Kidney (tissue), 14 donors: ENCODE results near the gene KLHDC8A. TPM values are rescaled to one million over a fixed set of nuclear protein-coding genes. Genes with fewer than 3 reads are reported as not detected.

Experiments
- DNase-seq, 5 donors: peaks; one replicate each; pipeline ENCODE4 v3.0.0-alpha.2; 2013 to 2020
- FAIRE-seq: peaks from 2 replicates; lab custom pipeline; 2012; peaks lifted over from hg19 to GRCh38; lab: Jason Lieb, UNC
- H3K27ac ChIP-seq, 2 donors: one replicate each; pipeline ENCODE4 v1.7.0; 2013; ENCODE audit warnings: low read depth in 2 of 2, low read length in 2 of 2, inconsistent platforms in 1 of 2
- H3K27me3 ChIP-seq: one replicate; pipeline ENCODE4 v1.7.1; 2013; ENCODE audit warnings: low read length, inconsistent platforms; ENCODE audit not compliant: control insufficient read depth, insufficient read depth
- H3K36me3 ChIP-seq, 3 donors: one replicate each; pipeline versions ENCODE4 v1.7.0 to v1.7.1; 2013; ENCODE audit warnings: low read length in 3 of 3, control low read depth in 1 of 3, inconsistent platforms in 1 of 3; ENCODE audit not compliant: insufficient read depth in 3 of 3, control insufficient read depth in 2 of 3
- H3K4me1 ChIP-seq, 3 donors: one replicate each; pipeline versions ENCODE4 v1.7.0 to v1.7.1; 2013; ENCODE audit warnings: low read length in 3 of 3, inconsistent platforms in 1 of 3, low read depth in 1 of 3; ENCODE audit not compliant: control insufficient read depth in 2 of 3, insufficient read depth in 2 of 3
- H3K4me3 ChIP-seq, 3 donors: one replicate each; pipeline versions ENCODE4 v1.7.0 to v1.8.1; 2013; ENCODE audit warnings: low read length in 3 of 3, control low read depth in 1 of 3, inconsistent platforms in 1 of 3
- H3K9ac ChIP-seq, 3 donors: one replicate each; pipeline versions ENCODE4 v1.7.0 to v1.7.1; 2013; ENCODE audit warnings: low read length in 3 of 3, control low read depth in 1 of 3, inconsistent platforms in 1 of 3
- H3K9me3 ChIP-seq, 3 donors: one replicate each; pipeline versions ENCODE4 v1.7.0 to v1.7.1; 2013; ENCODE audit warnings: low read length in 3 of 3, control low read depth in 1 of 3, inconsistent platforms in 1 of 3; ENCODE audit not compliant: control insufficient read depth in 2 of 3, insufficient read depth in 1 of 3
- intact Hi-C: fragments of 100-400 bp; cut with DNase I; formaldehyde crosslinking; loops from one replicate; pipeline ENCODE4 v1.11.1; 2022
- polyA plus RNA-seq: library from polyadenylated mRNA; stranded (reverse); fragments of 350-450 nt; fragmentation: Illumina TruSeq; extraction: RNeasy Lipid Tissue Mini Kit (QIAGEN cat#74804); gene quantifications from one replicate; pipeline ENCODE4 v1.2.3, GENCODE V29; 2014; ENCODE audit warnings: low read depth, low replicate concordance; ENCODE audit not compliant: insufficient read depth
- total RNA-seq: library from RNA; stranded (reverse); fragmentation: NEBNext Ultra II Directional; extraction: Animal tissue kit (Norgen Biotek cat#: 25700); gene quantifications from one replicate; pipeline ENCODE4 v1.2.1, GENCODE V29; 2021
- TF ChIP-seq, protein P1 (sequence below): IDR thresholded peaks from 3 replicates; pipeline ENCODE4 v1.5.1; 2012; ENCODE audit warnings: mild to moderate bottlenecking, moderate library complexity, borderline replicate concordance; ENCODE audit not compliant: insufficient read depth; ENCODE audit errors: extremely low read depth
- donor health status: control.
- donor health status: control.
- donor health status: control.
- donor health status: control.
- donor health status: control.
- donor health status: DM: yes; HTN: yes; CAD: no.
- donor health status: Normal renal cell carcinoma (clear cell type).

Gene KLHDC8A
- total and polyA plus RNA-seq, 2 donors from 2014 or later = not detected

DNA sequence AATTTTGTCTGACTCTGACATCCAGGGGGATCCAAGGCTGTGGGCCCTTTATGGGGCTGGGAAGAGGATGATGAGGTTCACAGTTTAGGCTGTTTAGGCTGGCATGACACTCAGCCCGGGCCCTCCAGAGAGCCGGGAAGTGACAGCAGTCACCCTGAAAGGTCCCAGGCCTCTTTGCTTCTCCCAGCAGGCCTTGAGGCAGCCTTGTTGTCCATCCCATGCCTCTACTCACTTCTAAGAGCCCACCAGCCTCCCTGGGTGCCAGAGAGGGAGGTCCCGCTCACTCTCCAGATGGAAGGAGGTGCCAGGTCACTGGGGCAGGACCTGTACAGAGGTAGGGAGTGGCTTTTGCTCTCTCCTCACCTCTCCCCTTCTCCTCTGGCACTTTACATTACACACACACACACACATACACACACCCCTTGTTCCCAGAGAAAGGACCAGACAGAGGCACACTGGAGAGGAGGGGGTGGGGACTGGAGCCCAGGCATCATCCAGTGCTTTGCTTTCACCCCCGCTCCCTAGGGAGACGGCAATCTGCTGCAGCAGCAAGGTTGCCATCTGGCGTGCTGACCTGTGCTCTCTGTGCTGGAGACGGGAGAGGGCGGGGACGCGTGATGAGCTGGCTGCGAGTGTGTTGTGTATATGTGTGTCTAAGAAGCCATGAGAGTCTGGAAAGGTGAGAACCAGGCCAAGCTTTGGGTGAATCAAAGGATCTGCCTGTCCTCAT lies 4.6 kb downstream of the KLHDC8A start:
- DNase-seq (peak in 1 of 5 donors; percentile 74), FAIRE-seq (no peak)
- no peak overlapping the region for H3K4me3 ChIP-seq
- H3K4me1 ChIP-seq = peaks cover 0 to 2% (median 0%) of the 10 kb centered on the region in 3 donors
- H3K9ac ChIP-seq = no peak overlapping the region
- H3K27ac ChIP-seq = no peak overlapping the region
- intact Hi-C loops = no loop called here
- H3K36me3 ChIP-seq = no peaks in the 10 kb centered on the region
- H3K27me3 ChIP-seq = no peaks in the 10 kb centered on the region
- TF ChIP-seq, protein P1, sequence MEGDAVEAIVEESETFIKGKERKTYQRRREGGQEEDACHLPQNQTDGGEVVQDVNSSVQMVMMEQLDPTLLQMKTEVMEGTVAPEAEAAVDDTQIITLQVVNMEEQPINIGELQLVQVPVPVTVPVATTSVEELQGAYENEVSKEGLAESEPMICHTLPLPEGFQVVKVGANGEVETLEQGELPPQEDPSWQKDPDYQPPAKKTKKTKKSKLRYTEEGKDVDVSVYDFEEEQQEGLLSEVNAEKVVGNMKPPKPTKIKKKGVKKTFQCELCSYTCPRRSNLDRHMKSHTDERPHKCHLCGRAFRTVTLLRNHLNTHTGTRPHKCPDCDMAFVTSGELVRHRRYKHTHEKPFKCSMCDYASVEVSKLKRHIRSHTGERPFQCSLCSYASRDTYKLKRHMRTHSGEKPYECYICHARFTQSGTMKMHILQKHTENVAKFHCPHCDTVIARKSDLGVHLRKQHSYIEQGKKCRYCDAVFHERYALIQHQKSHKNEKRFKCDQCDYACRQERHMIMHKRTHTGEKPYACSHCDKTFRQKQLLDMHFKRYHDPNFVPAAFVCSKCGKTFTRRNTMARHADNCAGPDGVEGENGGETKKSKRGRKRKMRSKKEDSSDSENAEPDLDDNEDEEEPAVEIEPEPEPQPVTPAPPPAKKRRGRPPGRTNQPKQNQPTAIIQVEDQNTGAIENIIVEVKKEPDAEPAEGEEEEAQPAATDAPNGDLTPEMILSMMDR = no peak
- H3K9me3 ChIP-seq = no peaks in the 10 kb centered on the region

DNA sequence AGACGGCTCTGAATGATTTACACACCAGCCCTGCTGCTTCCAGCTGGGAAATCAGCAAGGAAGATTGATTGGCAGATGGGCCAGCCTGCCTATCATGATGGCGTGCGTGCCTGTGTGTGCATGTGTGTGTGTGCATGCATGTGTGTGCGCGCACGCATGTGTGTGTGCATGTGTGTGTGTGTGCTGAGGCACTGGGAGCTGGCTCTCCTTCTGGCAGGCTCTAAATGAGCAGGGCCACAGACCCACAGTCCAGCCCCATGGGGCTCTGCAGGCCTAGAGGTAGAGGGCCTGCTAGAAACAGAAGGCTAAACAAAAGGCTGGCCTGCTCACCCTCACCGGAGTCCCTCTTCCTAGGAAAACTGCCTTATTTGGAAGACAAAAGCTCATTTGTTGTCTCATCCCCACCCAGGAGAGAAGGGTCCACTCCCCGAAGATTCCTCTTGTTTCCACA lies 6.0 kb downstream of the KLHDC8A start:
- FAIRE-seq = no peak
- H3K4me3 ChIP-seq = no peak overlapping the region
- no peak overlapping the region for H3K27ac ChIP-seq
- H3K9ac ChIP-seq = no peak overlapping the region
- peaks cover 0 to 2% (median 0%) of the 10 kb centered on the region in 3 donors for H3K4me1 ChIP-seq
- no peaks in the 10 kb centered on the region for H3K9me3 ChIP-seq
- no peaks in the 10 kb centered on the region for H3K27me3 ChIP-seq
- TF ChIP-seq, protein P1 = no peak
- intact Hi-C loops = no loop called here
- H3K36me3 ChIP-seq = no peaks in the 10 kb centered on the region
- no peak for DNase-seq

DNA sequence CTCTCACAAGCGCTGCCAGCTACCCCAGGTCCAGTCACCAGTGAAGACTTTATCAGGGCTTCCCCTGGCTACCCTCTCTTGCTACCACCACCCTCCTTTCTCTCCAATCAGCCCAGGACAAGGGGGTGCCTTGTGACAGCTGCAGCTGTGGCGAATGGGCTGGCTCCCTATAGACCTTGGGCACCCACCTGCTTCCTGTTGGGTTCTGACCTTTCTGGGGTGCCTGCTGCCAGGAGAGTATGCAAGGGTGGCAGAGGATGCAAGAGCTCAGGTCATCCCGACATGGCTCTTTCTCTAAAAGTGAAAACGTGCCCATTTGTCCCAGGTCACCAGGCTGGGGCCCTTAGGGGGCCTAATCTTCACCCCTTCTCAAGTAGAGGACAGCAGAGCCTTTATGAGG lies 6.6 kb downstream of the KLHDC8A start:
- Histone ChIP-seq H3K4me1 (peaks cover 0 to 1% (median 0%) of the 10 kb centered on the region in 3 donors), H3K4me3 (no peak overlapping the region), H3K27me3 (no peaks in the 10 kb centered on the region), H3K36me3 (no peaks in the 10 kb centered on the region), H3K9me3 (no peaks in the 10 kb centered on the region), H3K9ac (no peak overlapping the region), H3K27ac (no peak overlapping the region)
- DNase-seq = no peak
- TF ChIP-seq, protein P1 = no peak
- FAIRE-seq = no peak
- intact Hi-C loops = no loop called here
